GM13976 (cell line): ENCODE measurements around the gene TECTA.

Experiments
- DNase-seq: peaks from one replicate; pipeline ENCODE4 v3.0.0; 2012; ENCODE audit warnings: low spot score
- CTCF ChIP-seq: IDR thresholded peaks from 2 replicates; pipeline ENCODE4 v1.5.1; 2012; ENCODE audit warnings: borderline replicate concordance, mild to moderate bottlenecking; ENCODE audit not compliant: insufficient read depth; ENCODE audit errors: extremely low read depth, missing control alignments, control extremely low read depth
- in situ Hi-C: fragments of 300-500 bp; cut with MboI; formaldehyde crosslinking; loops from one replicate; pipeline ENCODE4 v1.12.0; 2022; ENCODE audit warnings: low sequenced_read_pairs, mixed read lengths, inconsistent platforms; ENCODE audit not compliant: unreplicated experiment

TECTA gene

GRCh38 chr11:121143921-121144320 lies 42.9 kb downstream of the TECTA start:
- no peak for TF ChIP-seq CTCF
- in situ Hi-C loops = no loop called here
- no peak for DNase-seq

GRCh38 chr11:121144723-121145122 lies 43.7 kb downstream of the TECTA start:
- no peak for TF ChIP-seq CTCF
- in situ Hi-C loops = no loop called here

GRCh38 chr11:121145826-121146225 lies 44.8 kb downstream of the TECTA start:
- in situ Hi-C loops = no loop called here
- DNase-seq = no peak
- no peak for TF ChIP-seq CTCF

More at GRCh38 chr11:121144723-121145122, 43.7 kb downstream of the TECTA start:
- DNase-seq = no peak

GRCh38 chr11:121149116-121149515 lies 48.1 kb downstream of the TECTA start:
- DNase-seq = no peak
- in situ Hi-C loops = no loop called here
- TF ChIP-seq CTCF = no peak

DNA sequence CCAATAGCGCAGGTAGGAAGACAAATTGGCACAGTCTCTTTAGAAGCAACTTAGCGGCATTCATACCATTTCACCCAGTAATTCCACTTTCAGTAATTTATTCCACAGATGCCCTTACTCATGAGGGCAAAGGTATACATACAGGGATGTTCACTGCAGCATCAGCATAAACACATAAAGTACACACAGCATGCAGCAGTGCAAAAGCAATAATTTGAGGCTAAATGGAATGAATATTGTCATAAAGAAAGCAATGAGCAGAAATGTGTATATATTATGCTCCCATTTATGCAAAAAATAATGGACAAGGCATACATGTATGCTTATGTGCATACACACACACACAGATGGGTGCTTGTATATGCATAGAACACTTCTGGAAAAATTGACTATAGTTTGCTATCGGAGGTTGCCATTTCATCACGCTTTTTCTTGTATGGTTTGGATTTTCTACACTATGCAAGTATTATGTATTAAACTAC lies 50.2 kb downstream of the TECTA start:
- in situ Hi-C loops = no loop called here
- no peak for TF ChIP-seq CTCF
- DNase-seq = no peak

DNA sequence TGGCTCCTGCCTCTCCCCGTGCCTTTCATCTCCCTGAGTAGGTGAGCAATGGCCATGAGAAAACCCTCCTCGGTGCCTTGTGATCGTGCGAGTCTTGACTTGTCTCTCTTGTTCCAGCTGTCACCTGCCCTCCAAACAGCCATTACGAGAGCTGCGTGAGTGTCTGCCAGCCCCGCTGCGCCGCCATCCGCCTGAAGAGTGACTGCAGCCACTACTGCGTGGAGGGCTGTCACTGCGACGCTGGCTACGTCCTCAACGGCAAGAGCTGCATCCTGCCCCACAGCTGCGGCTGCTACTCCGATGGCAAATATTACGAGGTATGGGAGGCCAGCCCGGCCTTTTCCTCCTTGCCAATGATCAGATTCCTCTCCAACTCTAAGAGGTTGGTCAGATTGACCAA lies 51.7 kb downstream of the TECTA start:
- in situ Hi-C loops = no loop called here
- TF ChIP-seq CTCF = no peak
- no peak for DNase-seq

DNA sequence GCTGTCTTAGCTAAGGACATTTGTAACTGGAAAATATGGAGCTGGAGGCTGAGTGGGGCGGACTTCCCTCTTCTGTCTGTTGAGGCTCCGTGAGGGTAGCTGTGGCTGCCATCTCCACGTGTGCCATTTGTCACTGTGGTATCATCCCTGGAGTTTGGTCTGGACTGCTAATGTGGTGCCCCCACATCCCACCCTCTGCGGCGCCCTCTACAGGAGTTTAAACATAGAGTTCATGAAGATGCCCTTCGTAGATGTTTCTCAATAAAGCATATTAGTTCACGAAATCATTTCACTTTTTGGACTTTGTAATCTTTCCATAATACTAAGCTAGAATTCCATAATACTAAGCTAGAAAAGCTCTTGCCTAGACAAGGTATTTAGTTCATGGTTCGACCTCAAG lies 52.4 kb downstream of the TECTA start:
- in situ Hi-C loops = no loop called here
- DNase-seq = no peak

More for the DNA sequence above, 52.4 kb downstream of the TECTA start:
- no peak for TF ChIP-seq CTCF
